Astrocyte (in vitro differentiated cells and primary cell): ENCODE results near the gene STYXL2.

Experiments
- CTCF ChIP-seq: IDR thresholded peaks from 2 replicates; pipeline ENCODE4 v1.5.1; 2011; ENCODE audit warnings: low read depth, mild to moderate bottlenecking, inconsistent platforms, low read length, moderate library complexity; ENCODE audit not compliant: insufficient read depth
- EZH2 ChIP-seq: IDR thresholded peaks from 2 replicates; pipeline ENCODE4 v1.6.1; 2012; ENCODE audit warnings: mild to moderate bottlenecking, low read length, inconsistent platforms; ENCODE audit not compliant: insufficient read depth

GRCh38 chr1:167119696-167120095, 25.8 kb downstream of the STYXL2 start:
- TF ChIP-seq CTCF (no peak), EZH2 (no peak)
